NB4 (cell line): Measurements from ENCODE around the gene SNX9.

Experiments
- POLR2A ChIP-seq: IDR thresholded peaks from 2 replicates; pipeline ENCODE4 v1.6.1; 2011; ENCODE audit warnings: mild to moderate bottlenecking; ENCODE audit not compliant: insufficient read length; ENCODE audit errors: extremely low read depth
- TF ChIP-seq, protein P1 (sequence below): IDR thresholded peaks from one replicate; pipeline ENCODE4 v1.5.1; 2012; ENCODE audit warnings: low read depth, low read length

DNA sequence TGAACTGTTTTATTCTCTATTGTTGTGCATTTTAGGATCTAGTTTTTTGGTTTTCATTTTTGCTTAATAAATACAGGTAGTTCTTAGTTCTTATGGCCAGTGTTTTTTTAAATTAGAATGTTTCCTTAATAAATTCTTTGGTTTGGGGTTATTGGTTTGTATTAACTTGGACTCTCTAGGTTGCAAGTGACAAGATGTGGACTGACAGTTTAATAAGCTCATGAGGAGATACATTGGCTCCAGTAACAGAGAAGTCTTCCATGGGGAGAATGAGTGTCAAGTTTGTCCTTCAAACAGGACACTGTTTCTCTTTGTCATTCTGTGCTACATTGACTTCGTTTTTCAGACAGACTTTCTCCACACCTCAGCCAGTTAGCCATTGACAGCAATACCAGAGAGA is 39.7 kb downstream of the SNX9 start:
- TF ChIP-seq, protein P1, sequence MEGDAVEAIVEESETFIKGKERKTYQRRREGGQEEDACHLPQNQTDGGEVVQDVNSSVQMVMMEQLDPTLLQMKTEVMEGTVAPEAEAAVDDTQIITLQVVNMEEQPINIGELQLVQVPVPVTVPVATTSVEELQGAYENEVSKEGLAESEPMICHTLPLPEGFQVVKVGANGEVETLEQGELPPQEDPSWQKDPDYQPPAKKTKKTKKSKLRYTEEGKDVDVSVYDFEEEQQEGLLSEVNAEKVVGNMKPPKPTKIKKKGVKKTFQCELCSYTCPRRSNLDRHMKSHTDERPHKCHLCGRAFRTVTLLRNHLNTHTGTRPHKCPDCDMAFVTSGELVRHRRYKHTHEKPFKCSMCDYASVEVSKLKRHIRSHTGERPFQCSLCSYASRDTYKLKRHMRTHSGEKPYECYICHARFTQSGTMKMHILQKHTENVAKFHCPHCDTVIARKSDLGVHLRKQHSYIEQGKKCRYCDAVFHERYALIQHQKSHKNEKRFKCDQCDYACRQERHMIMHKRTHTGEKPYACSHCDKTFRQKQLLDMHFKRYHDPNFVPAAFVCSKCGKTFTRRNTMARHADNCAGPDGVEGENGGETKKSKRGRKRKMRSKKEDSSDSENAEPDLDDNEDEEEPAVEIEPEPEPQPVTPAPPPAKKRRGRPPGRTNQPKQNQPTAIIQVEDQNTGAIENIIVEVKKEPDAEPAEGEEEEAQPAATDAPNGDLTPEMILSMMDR = no peak
- TF ChIP-seq POLR2A = no peak
